Epithelial cell of esophagus (primary cell): Measurements from ENCODE around the gene ALG9.
A peak's percentile ranks its signal among the peaks of the same experiment; 100 is the strongest.

ENCODE experiments used
- DNase-seq: peaks from one replicate; pipeline ENCODE4 v3.0.0; 2010; ENCODE audit warnings: low read depth
- H3K4me3 ChIP-seq: 2 replicates; pipeline ENCODE4 v1.5.1; 2011; ENCODE audit warnings: mild to moderate bottlenecking, low read length, control low read depth
- CTCF ChIP-seq: IDR thresholded peaks from 2 replicates; pipeline ENCODE4 v1.5.1; 2011; ENCODE audit warnings: low read depth, mild to moderate bottlenecking, low read length, control low read depth, inconsistent platforms; ENCODE audit not compliant: insufficient read depth; ENCODE audit errors: missing control alignments

ALG9 gene

DNA sequence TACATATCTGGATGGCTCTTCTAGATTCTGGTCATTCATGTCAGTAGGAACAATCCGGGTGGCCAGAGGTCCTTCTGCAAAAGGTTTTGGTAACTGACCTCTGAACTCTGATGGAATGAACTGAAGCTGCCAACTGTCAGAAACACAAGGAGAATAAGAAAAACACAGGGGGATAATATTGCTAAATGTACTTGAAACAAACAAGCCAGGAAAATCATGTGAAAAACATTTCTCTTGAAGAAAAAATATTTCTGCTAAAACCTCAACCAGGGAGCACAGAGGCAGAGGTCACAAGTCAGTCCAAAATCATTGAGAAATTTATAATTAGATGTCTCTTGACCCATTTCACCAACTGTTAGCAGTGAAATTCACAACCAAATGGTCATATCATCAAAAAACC is 35.2 kb downstream of the ALG9 start:
- no peak for TF ChIP-seq CTCF
- DNase-seq = no peak
- no peak overlapping the region for H3K4me3 ChIP-seq

DNA sequence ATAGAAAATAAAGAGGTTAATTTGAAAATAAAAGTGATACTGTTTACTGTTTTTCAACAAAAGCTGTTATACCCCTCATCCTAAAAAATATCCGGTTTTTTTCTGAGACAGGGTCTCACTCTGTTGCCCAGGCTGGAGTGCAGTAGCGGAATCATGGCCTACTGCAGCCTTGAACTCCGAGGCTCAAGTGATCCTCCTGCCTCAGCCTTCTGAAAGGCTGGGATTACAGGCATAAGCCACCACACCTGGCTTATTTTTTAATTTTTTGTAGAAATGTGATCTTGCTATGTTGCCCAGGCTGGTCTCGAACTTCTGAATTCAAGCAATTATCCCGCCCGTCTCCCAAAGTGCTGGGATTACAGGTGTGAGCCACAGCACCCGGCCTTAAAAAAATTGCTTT is 35.7 kb downstream of the ALG9 start:
- DNase-seq = no peak
- TF ChIP-seq CTCF = no peak
- no peak overlapping the region for H3K4me3 ChIP-seq

DNA sequence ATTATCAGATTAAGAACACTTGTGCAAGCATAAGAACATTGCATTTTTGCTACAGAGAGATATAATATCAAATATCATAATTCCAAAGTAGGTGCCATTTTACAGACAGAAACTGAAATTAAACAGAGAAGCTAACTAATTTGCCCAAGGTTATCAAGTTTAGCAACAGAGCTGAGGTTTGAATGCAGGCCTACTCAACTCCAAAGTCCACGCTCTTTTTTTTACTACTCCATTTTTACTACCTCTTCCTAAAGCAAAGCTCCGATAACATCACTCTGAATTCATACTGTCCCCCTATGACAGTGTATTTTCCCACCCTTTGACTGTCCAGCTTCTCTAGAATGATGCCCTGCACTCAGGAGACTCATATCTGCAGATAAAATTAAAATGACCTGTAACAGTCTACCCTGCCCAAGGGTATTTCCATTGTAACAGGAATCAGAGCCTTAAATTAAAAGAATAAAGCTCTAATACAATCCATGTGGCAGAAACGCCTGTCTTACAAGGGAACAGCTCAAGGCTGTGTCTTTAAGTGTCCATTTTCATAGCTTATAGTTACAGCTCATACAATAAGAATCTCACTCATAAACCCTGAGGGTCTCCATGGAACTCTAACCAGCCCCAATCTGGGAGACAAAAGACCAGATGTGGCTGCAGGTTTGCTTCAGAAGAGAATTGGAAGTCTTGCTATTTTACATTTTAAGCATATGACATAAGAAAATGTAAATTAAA is 36.8 kb downstream of the ALG9 start:
- DNase-seq = no peak
- no peak overlapping the region for H3K4me3 ChIP-seq
- TF ChIP-seq CTCF = no peak

- peak; percentile 18 for TF ChIP-seq CTCF
- no peak overlapping the region for H3K4me3 ChIP-seq
- peak; percentile 8 for DNase-seq
These were observed 37.9 kb downstream of the ALG9 start for GRCh38 chr11:111833524-111833923.

DNA sequence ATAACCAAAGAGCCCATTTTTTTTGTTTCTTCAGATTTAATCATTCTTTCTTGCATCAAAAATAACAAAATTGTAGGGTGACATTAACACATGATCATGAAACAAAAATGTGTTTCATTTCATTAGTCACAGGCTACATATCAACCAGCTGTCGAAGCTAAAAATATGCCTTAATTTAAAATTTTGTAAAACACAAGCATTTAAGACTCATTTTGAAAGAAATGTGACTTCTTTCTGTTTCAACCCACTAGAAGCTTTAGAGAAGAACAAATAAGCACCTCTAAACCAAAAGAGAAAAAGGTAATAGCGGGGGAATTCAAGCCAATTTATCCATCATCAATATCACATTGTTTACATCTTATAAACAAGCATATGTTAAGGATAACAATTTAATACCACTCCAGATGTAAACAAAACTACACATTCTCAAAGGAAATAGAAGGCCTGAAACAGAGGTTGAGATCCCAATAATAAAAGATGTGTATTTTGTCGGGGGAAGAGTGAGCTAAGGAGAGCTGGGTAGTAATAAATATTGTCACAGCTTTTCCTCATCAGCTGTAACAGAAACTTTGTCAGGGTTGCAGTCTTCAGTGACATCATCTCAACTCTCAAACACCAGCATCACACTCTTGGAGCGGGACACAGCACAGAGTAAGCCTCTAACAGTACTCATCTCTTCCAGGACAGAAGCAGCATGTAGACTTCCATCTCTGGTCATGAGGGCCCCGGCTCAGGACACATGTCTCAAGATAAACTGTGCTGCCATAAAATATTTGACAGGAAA is 42.0 kb downstream of the ALG9 start:
- TF ChIP-seq CTCF = no peak
- no peak for DNase-seq
- H3K4me3 ChIP-seq = no peak overlapping the region

DNA sequence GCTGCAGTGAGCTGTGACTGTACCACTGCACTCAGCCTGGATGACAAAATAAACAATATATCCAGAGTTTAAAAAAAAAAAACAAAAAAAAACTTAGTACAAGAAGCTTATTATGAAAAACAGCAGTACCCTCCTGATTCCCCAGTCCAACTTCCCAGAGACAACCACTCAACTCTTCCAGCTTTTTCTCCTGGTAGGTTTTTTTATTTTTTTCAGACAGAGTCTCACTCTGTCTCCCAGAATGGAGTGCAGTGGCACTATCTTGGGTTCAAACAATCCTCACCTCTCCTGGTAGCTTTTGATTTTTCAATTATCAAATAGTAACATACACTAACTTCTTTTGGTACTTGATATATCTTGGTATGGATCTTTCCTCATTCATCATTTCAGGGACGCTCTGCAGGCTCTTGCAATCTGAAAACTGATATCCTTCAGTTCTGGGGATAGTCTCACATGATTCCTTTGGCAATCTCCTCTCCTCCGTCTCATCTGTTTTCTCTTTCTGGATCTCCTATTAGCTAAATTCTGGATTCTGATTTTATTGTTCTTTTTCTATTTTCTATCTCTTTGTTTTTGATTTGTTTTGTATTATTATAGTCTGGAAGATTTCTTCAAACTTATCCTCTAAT is 44.9 kb downstream of the ALG9 start:
- TF ChIP-seq CTCF = no peak
- H3K4me3 ChIP-seq = no peak overlapping the region
- DNase-seq = no peak
